HepG2 (cell line): ENCODE results near the gene SLC18A3. TPM values are rescaled to one million over a fixed set of nuclear protein-coding genes. Genes with fewer than 3 reads are reported as not detected.

Source experiments
- ATF7 ChIP-seq, 2 experiments: fragments of 450-650 bp in 1 of 2; sonication (generic) in 1 of 2; formaldehyde crosslinking in 1 of 2; IDR thresholded peaks; 2 replicates each; pipeline versions ENCODE4 v1.4.0 to v1.6.1; 2016 to 2020; ENCODE audit warnings: antibody characterized with exemption in 1 of 2, mild to moderate bottlenecking in 1 of 2, missing genetic modification reagents in 1 of 2
- GATA4 ChIP-seq: sonication (generic); IDR thresholded peaks from 2 replicates; pipeline ENCODE4 v1.6.1; 2016; ENCODE audit warnings: antibody characterized with exemption, low read depth, borderline replicate concordance
- NFE2L2 ChIP-seq: fragments of 150-350 bp; IDR thresholded peaks from 2 replicates; pipeline ENCODE4 v1.6.1; 2014; ENCODE audit warnings: low read length
- PLSCR1 ChIP-seq: sonication (generic); formaldehyde crosslinking; IDR thresholded peaks from 2 replicates; pipeline ENCODE4 v1.5.0; 2020; ENCODE audit warnings: missing genetic modification reagents, mild to moderate bottlenecking, borderline replicate concordance
- REPIN1 ChIP-seq: sonication (generic); formaldehyde crosslinking; IDR thresholded peaks from 2 replicates; pipeline ENCODE4 v1.8.0; 2022; ENCODE audit warnings: missing genetic modification reagents, low read depth, mild to moderate bottlenecking, borderline replicate concordance
- TRAFD1 ChIP-seq: sonication (generic); formaldehyde crosslinking; IDR thresholded peaks from 2 replicates; pipeline ENCODE4 v1.5.1; 2020; ENCODE audit warnings: missing genetic modification reagents, mild to moderate bottlenecking, borderline replicate concordance
- UBTF ChIP-seq: sonication (generic); formaldehyde crosslinking; IDR thresholded peaks from 2 replicates; pipeline ENCODE4 v1.4.0; 2020; ENCODE audit warnings: mild to moderate bottlenecking, missing genetic modification reagents
- ZFP41 ChIP-seq: sonication (generic); formaldehyde crosslinking; IDR thresholded peaks from 2 replicates; pipeline ENCODE4 v1.4.0; 2020; ENCODE audit warnings: mild to moderate bottlenecking, missing genetic modification reagents, borderline replicate concordance
- ZNF205 ChIP-seq: IDR thresholded peaks from 2 replicates; pipeline ENCODE4 v1.6.1; 2018; ENCODE audit warnings: missing biosample characterization, missing genetic modification reagents
- ZNF263 ChIP-seq: sonication (generic); formaldehyde crosslinking; IDR thresholded peaks from 2 replicates; pipeline ENCODE4 v1.4.0; 2020; ENCODE audit warnings: missing genetic modification reagents
- ZNF407 ChIP-seq: sonication (generic); formaldehyde crosslinking; IDR thresholded peaks from one replicate; pipeline ENCODE4 v1.5.1; 2020; ENCODE audit warnings: mild to moderate bottlenecking, missing genetic modification reagents; ENCODE audit errors: not compliant biosample characterization
- ZNF891 ChIP-seq: sonication (generic); formaldehyde crosslinking; IDR thresholded peaks from 2 replicates; pipeline ENCODE4 v1.5.0; 2020; ENCODE audit warnings: mild to moderate bottlenecking, missing genetic modification reagents
- ZSCAN12 ChIP-seq: sonication (generic); formaldehyde crosslinking; IDR thresholded peaks from 2 replicates; pipeline ENCODE4 v1.9.0; 2021; ENCODE audit warnings: mild to moderate bottlenecking, missing genetic modification reagents
- polyA plus RNA-seq, 8 experiments: library from polyadenylated mRNA; depleted of rRNA in 3 of 8; stranded (reverse) in 7 of 8; unstranded in 1 of 8; fragments of >200 nt; fragmentation: Illumina TruSeq in 4 of 8; extraction: Trizol in 4 of 8; gene quantifications; 2 replicates each; pipeline versions ENCODE4 v1.2.1 to v1.2.3, GENCODE V29; 2011 to 2016; ENCODE audit warnings: low read depth in 4 of 8, missing spikeins in 1 of 8, mixed read lengths in 1 of 8; ENCODE audit not compliant: insufficient read depth in 1 of 8
- total RNA-seq, 5 experiments: library from RNA; depleted of rRNA; stranded (reverse); fragments of >200 nt; fragmentation: Illumina TruSeq; extraction: Trizol; gene quantifications; 2 replicates each; pipeline ENCODE4 v1.2.3, GENCODE V29; 2016; ENCODE audit warnings: low read depth in 1 of 5

The SLC18A3 gene
- total and polyA plus RNA-seq, 2 of the 13 experiments (the other 11 are each of a cell fraction or from before 2014, with no cell fraction given), result not detected

GRCh38 chr10:49606981-49607535 is 3.1 kb upstream of the SLC18A3 start (continued):
- no peak for TF ChIP-seq UBTF (CRISPR knock-in tag)
- no peak for TF ChIP-seq GATA4
- TF ChIP-seq ZNF263 (CRISPR knock-in tag), result 0 out of 2 replicates have a peak, but pooled peaks have one; percentile 49
- no peak for TF ChIP-seq ZFP41 (CRISPR knock-in tag)
- TF ChIP-seq ZNF205 (CRISPR knock-in tag), result 0 out of 2 replicates have a peak, but pooled peaks have one; percentile 66
- TF ChIP-seq ATF7 (IDR thresholded peaks at IDR 0.05), result no peak
- TF ChIP-seq ATF7 (CRISPR knock-in tag; IDR thresholded peaks at IDR 0.05), result no peak
- peak; percentile 82; the same call in 1 of the 2 replicates for TF ChIP-seq ZNF891 (CRISPR knock-in tag)
- TF ChIP-seq ZSCAN12 (CRISPR knock-in tag), result peak; percentile 87; the same call in 1 of the 2 replicates
- TF ChIP-seq TRAFD1, result no peak
- TF ChIP-seq ZNF407 (CRISPR knock-in tag), result no peak
- no peak for TF ChIP-seq NFE2L2
- TF ChIP-seq REPIN1 (CRISPR knock-in tag), result no peak
- TF ChIP-seq PLSCR1, result no peak
